Right atrium auricular region (tissue), 2 donors: ENCODE data around the gene CCNK. TPM values are rescaled to one million over a fixed set of nuclear protein-coding genes. Genes with fewer than 3 reads are reported as not detected.
A peak's percentile ranks its signal among the peaks of the same experiment; 100 is the strongest.

ENCODE experiments used
- DNase-seq: peaks from one replicate; pipeline ENCODE4 v3.0.0-alpha.2; 2019; ENCODE audit warnings: low spot score
- H3K27ac ChIP-seq, 2 donors: fragments of 200-600 bp; sonication (generic); 1 replicate in 1 of 2; 2 replicates in 1 of 2; pipeline ENCODE4 v1.5.1; 2016 to 2019
- H3K27me3 ChIP-seq, 2 donors: fragments of 200-600 bp; sonication (generic); one replicate each; pipeline versions ENCODE4 v1.5.1 to v1.6.0; 2017 to 2019
- H3K36me3 ChIP-seq: fragments of 200-600 bp; sonication (generic); one replicate; pipeline ENCODE4 v1.5.1; 2016
- H3K4me1 ChIP-seq, 2 donors: fragments of 200-600 bp; sonication (generic); one replicate each; pipeline versions ENCODE4 v1.5.1 to v1.6.0; 2017 to 2019
- H3K4me3 ChIP-seq, 2 donors: fragments of 200-600 bp; sonication (generic); 1 replicate in 1 of 2; 2 replicates in 1 of 2; pipeline ENCODE4 v1.5.1; 2017 to 2019; ENCODE audit warnings: mild to moderate bottlenecking in 1 of 2, moderate library complexity in 1 of 2
- H3K9me3 ChIP-seq, 2 donors: fragments of 200-600 bp; sonication (generic); one replicate each; pipeline ENCODE4 v1.5.1; 2019
- total RNA-seq, 2 donors: library from RNA; depleted of rRNA; stranded (reverse); fragments of >200 nt; gene quantifications; one replicate each; pipeline ENCODE4 v1.1.0, GENCODE V29; 2016
- TF ChIP-seq, protein P1 (sequence below), 2 donors: fragments of 200-600 bp; sonication (generic); IDR thresholded peaks; one replicate each; pipeline ENCODE4 v1.5.1; 2019; ENCODE audit warnings: antibody characterized with exemption in 2 of 2

CCNK gene
- total RNA-seq, 2 donors from 2014 or later: 13.9 to 17.1 TPM

- Histone ChIP-seq H3K27me3 (no peaks in the 10 kb centered on the region), H3K4me3 (no peak overlapping the region), H3K9me3 (no peaks in the 10 kb centered on the region), H3K4me1 (peaks cover 0 to 30% of the 10 kb centered on the region in 2 donors), H3K36me3 (peaks cover 24% of the 10 kb centered on the region), H3K27ac (peak overlapping the region in 1 of 2 donors; percentile 27)
- TF ChIP-seq, protein P1, sequence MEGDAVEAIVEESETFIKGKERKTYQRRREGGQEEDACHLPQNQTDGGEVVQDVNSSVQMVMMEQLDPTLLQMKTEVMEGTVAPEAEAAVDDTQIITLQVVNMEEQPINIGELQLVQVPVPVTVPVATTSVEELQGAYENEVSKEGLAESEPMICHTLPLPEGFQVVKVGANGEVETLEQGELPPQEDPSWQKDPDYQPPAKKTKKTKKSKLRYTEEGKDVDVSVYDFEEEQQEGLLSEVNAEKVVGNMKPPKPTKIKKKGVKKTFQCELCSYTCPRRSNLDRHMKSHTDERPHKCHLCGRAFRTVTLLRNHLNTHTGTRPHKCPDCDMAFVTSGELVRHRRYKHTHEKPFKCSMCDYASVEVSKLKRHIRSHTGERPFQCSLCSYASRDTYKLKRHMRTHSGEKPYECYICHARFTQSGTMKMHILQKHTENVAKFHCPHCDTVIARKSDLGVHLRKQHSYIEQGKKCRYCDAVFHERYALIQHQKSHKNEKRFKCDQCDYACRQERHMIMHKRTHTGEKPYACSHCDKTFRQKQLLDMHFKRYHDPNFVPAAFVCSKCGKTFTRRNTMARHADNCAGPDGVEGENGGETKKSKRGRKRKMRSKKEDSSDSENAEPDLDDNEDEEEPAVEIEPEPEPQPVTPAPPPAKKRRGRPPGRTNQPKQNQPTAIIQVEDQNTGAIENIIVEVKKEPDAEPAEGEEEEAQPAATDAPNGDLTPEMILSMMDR (IDR thresholded peaks at IDR 0.05): no peak
- no peak for DNase-seq
Measured at GRCh38 chr14:99467336-99468078, 13.7 kb upstream of the CCNK start.

DNA sequence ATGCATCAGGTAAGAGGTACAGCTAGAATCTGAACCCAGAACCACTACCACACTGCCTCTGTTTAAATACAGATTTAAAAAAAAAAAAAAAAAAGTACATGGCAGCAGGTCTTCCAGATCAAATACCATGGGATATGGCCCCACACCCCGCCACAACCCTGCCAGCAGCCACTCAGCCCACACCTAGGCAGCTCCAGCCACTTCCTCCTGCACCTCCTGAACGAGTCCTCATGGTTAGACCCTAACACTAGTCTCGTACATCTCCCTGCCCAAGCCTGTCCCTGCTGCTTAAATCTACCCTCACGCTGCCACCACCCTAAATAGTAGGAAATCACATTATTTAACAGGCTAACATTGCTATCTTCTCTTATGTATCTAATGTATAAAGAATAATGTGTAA lies 13.1 kb upstream of the CCNK start:
- H3K36me3 ChIP-seq: peaks cover 18% of the 10 kb centered on the region
- H3K27me3 ChIP-seq: no peaks in the 10 kb centered on the region
- no peak overlapping the region for H3K4me3 ChIP-seq
- TF ChIP-seq, protein P1 (IDR thresholded peaks at IDR 0.05): no peak
- H3K4me1 ChIP-seq: peaks cover 0 to 31% of the 10 kb centered on the region in 2 donors
- H3K9me3 ChIP-seq: no peaks in the 10 kb centered on the region
- DNase-seq: no peak
- H3K27ac ChIP-seq: no peak overlapping the region

- Histone ChIP-seq H3K36me3 (peaks cover 16% of the 10 kb centered on the region), H3K4me3 (no peak overlapping the region), H3K9me3 (no peaks in the 10 kb centered on the region), H3K27ac (no peak overlapping the region), H3K4me1 (peaks cover 0 to 41% of the 10 kb centered on the region in 2 donors), H3K27me3 (no peaks in the 10 kb centered on the region)
- DNase-seq: no peak
- TF ChIP-seq, protein P1 (IDR thresholded peaks at IDR 0.05): no peak
Measured at GRCh38 chr14:99468836-99469592, 12.2 kb upstream of the CCNK start.

DNA sequence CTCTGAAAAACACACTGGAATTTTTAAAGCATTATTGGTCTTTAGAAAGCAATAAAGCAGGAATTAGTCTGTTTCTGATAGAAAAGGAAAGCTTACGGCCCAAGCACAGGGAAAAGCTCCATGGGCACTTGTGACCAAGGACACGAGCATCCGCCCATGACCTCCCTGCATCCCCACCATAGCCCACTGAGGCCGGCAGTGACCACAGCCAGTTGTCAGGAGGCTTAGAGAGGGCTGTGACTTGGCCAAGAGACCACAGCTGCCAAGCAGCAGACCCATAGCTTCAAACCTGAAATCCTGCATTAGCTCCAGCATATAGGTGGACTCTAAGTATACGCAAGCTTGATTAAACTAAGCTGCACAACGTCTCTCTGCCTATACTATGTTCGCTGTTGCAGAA lies 9.5 kb upstream of the CCNK start:
- Histone ChIP-seq H3K27me3 (no peaks in the 10 kb centered on the region), H3K9me3 (no peaks in the 10 kb centered on the region), H3K4me1 (peaks cover 0 to 57% of the 10 kb centered on the region in 2 donors), H3K4me3 (no peak overlapping the region), H3K27ac (no peak overlapping the region), H3K36me3 (no peaks in the 10 kb centered on the region)
- TF ChIP-seq, protein P1 (IDR thresholded peaks at IDR 0.05): no peak
- no peak for DNase-seq

- Histone ChIP-seq H3K4me3 (no peak overlapping the region), H3K9me3 (no peaks in the 10 kb centered on the region), H3K4me1 (peaks cover 0 to 53% of the 10 kb centered on the region in 2 donors), H3K27ac (no peak overlapping the region), H3K27me3 (no peaks in the 10 kb centered on the region), H3K36me3 (no peaks in the 10 kb centered on the region)
- TF ChIP-seq, protein P1 (IDR thresholded peaks at IDR 0.05): no peak
- no peak for DNase-seq
Measured at GRCh38 chr14:99472937-99473336, 8.3 kb upstream of the CCNK start.
